Measurements from ENCODE around the gene KSR2. TPM values are rescaled to one million over a fixed set of nuclear protein-coding genes. Genes with fewer than 3 reads are reported as not detected.

KSR2 gene
- total and polyA plus RNA-seq, 2 of the 13 experiments (the other 11 are each of a cell fraction or from before 2014, with no cell fraction given), result 0.02 TPM; not detected in 1

- no peak for TF ChIP-seq KDM6A (CRISPR knock-in tag; IDR thresholded peaks at IDR 0.05; ENCODE audit: low read depth)
- TF ChIP-seq ZBTB43 (CRISPR knock-in tag; conservative IDR thresholded peaks at IDR 0.05), result 0 out of 2 replicates have a peak, but pooled peaks have one; percentile 23
- TF ChIP-seq RARG (CRISPR knock-in tag; IDR thresholded peaks at IDR 0.05; ENCODE audit: low read depth), result no peak
- TF ChIP-seq FOXO4 (CRISPR knock-in tag; conservative IDR thresholded peaks at IDR 0.05), result no peak
- peak; percentile 32; the same call in 1 of the 2 replicates for TF ChIP-seq FOSL2 (CRISPR knock-in tag; IDR thresholded peaks at IDR 0.05)
- no peak for TF ChIP-seq GPN1 (CRISPR knock-in tag; IDR thresholded peaks at IDR 0.05; ENCODE audit: borderline replicate concordance)
- TF ChIP-seq EP300 (IDR thresholded peaks at IDR 0.05; ENCODE audit: low read depth in 2 of 2, low read length in 2 of 2), result no peak
- peak; percentile 37; the same call in 1 of the 2 replicates for TF ChIP-seq EP300 (CRISPR knock-in tag; IDR thresholded peaks at IDR 0.05; ENCODE audit: borderline replicate concordance)
- TF ChIP-seq PAWR (CRISPR knock-in tag; IDR thresholded peaks at IDR 0.05; ENCODE audit: borderline replicate concordance), result no peak
- TF ChIP-seq ZNF607 (CRISPR knock-in tag; IDR thresholded peaks at IDR 0.05; ENCODE audit: borderline replicate concordance), result peak; percentile 65
- TF ChIP-seq TMF1 (CRISPR knock-in tag; IDR thresholded peaks at IDR 0.05; ENCODE audit: low read depth), result peak; percentile 88
- TF ChIP-seq POLR2A (IDR thresholded peaks at IDR 0.05; ENCODE audit: insufficient read depth in 1 of 2, low read depth in 2 of 2, low read length in 2 of 2), result peak; percentile 88 to 92
- TF ChIP-seq SIX4 (CRISPR knock-in tag; IDR thresholded peaks at IDR 0.05), result no peak
- TF ChIP-seq PRDM4 (CRISPR knock-in tag; IDR thresholded peaks at IDR 0.05; ENCODE audit: borderline replicate concordance), result no peak
- no peak for TF ChIP-seq CENPT (CRISPR knock-in tag; IDR thresholded peaks at IDR 0.05; ENCODE audit: low read depth)
- peak; percentile 72 for TF ChIP-seq SP1 (IDR thresholded peaks at IDR 0.05)
- peak; percentile 88 for TF ChIP-seq SP1 (CRISPR knock-in tag; IDR thresholded peaks at IDR 0.05)
- TF ChIP-seq TCF12 (IDR thresholded peaks at IDR 0.05), result no peak
- TF ChIP-seq TCF12 (CRISPR knock-in tag; IDR thresholded peaks at IDR 0.05), result no peak
- no peak for TF ChIP-seq ZNF746 (CRISPR knock-in tag; IDR thresholded peaks at IDR 0.05)
- no peak for TF ChIP-seq ZBTB44 (CRISPR knock-in tag; IDR thresholded peaks at IDR 0.05)
- TF ChIP-seq HINFP (CRISPR knock-in tag; IDR thresholded peaks at IDR 0.05; ENCODE audit: low read depth), result no peak
- no peak; the same call in 1 of the 2 replicates for TF ChIP-seq HCFC1 (IDR thresholded peaks at IDR 0.05; ENCODE audit: low read depth, low read length)
Measured at GRCh38 chr12:118016424-118017264, 47.9 kb upstream of the KSR2 start, which contains the start of gene RFC5 (continued).

Data from HepG2 (cell line).